ENCODE results near the gene OSBPL8. TPM values are rescaled to one million over a fixed set of nuclear protein-coding genes. Genes with fewer than 3 reads are reported as not detected.

OSBPL8 gene
- total and polyA plus RNA-seq, 2 of the 8 experiments (the other 6 are each of a cell fraction or from before 2014, with no cell fraction given), result 10.9 to 81.1 TPM

DNA sequence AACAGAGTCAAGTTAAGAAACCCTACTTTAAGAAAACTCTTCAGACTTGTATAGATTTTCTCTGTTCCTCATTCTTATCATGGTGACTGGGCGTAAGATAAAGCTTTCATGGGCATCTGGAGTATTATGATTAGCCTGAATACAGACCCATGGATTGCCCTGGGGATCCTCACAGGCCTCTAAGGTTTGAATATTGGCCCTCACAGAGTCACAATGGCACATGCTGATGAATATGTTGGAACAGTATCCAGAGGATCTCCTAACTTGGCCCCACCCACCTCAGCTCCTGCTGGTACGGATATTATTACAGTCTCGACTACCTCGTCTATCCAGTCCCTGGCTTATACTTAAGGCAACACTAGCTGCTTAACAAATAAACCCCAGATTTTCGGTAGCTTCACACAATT lies 8.1 kb downstream of the OSBPL8 start (continued):
- TF ChIP-seq, protein P1, sequence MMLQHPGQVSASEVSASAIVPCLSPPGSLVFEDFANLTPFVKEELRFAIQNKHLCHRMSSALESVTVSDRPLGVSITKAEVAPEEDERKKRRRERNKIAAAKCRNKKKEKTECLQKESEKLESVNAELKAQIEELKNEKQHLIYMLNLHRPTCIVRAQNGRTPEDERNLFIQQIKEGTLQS (IDR thresholded peaks at IDR 0.05; ENCODE audit: insufficient read depth, low read depth, low read length), result no peak
- TF ChIP-seq EGR1 (IDR thresholded peaks at IDR 0.05; ENCODE audit: borderline replicate concordance, low read depth, low read length), result no peak
- no peak for TF ChIP-seq GTF2F1 (IDR thresholded peaks at IDR 0.05; ENCODE audit: borderline replicate concordance, low read depth, low read length)
- no peak for TF ChIP-seq BACH1 (IDR thresholded peaks at IDR 0.05; ENCODE audit: low read length)
- TF ChIP-seq SP4 (IDR thresholded peaks at IDR 0.05; ENCODE audit: low read length), result no peak
- TF ChIP-seq JUN (IDR thresholded peaks at IDR 0.05; ENCODE audit: low read depth, low read length), result no peak
- no peak for TF ChIP-seq SAP30 (IDR thresholded peaks at IDR 0.05; ENCODE audit: insufficient read depth, insufficient replicate concordance, low read length)
- TF ChIP-seq SIN3A (conservative IDR thresholded peaks at IDR 0.05 in 1 of 2, IDR thresholded peaks at IDR 0.05 in 1 of 2; ENCODE audit: low read depth in 1 of 2, low read length in 2 of 2), result no peak
- TF ChIP-seq TAF7 (optimal IDR thresholded peaks at IDR 0.05; ENCODE audit: borderline replicate concordance, low read depth, low read length), result no peak

Data from H1 (cell line).